Neuronal stem cell (in vitro differentiated cells): Measurements from ENCODE around the gene ZNF70.

ENCODE experiments used
- DNase-seq: peaks from one replicate; pipeline ENCODE4 v3.0.0-alpha.2; 2013; ENCODE audit warnings: low spot score
- H2AFZ ChIP-seq: one replicate; pipeline ENCODE4 v1.6.1; 2013; ENCODE audit warnings: mild to moderate bottlenecking, low read length, inconsistent platforms
- H2AK5ac ChIP-seq: 2 replicates; pipeline ENCODE4 v1.6.1; 2013; ENCODE audit warnings: low read depth, mild to moderate bottlenecking, inconsistent platforms, low read length, moderate library complexity, mixed read lengths
- H2BK120ac ChIP-seq: 2 replicates; pipeline ENCODE4 v1.6.1; 2013; ENCODE audit warnings: low read depth, mild to moderate bottlenecking, inconsistent platforms, low read length, moderate library complexity, mixed read lengths
- H2BK12ac ChIP-seq: one replicate; pipeline ENCODE4 v1.6.1; 2013; ENCODE audit warnings: low read length, inconsistent platforms
- H2BK15ac ChIP-seq: 2 replicates; pipeline ENCODE4 v1.6.1; 2013; ENCODE audit warnings: mild to moderate bottlenecking, low read length, inconsistent platforms, mixed read lengths
- H2BK5ac ChIP-seq: one replicate; pipeline ENCODE4 v1.6.1; 2013; ENCODE audit warnings: inconsistent platforms, mild to moderate bottlenecking, low read length, moderate library complexity
- H3K14ac ChIP-seq: one replicate; pipeline ENCODE4 v1.6.1; 2013; ENCODE audit warnings: low read length, inconsistent platforms
- H3K18ac ChIP-seq: 2 replicates; pipeline ENCODE4 v1.6.1; 2013; ENCODE audit warnings: low read length, inconsistent platforms
- H3K23ac ChIP-seq: 2 replicates; pipeline ENCODE4 v1.6.1; 2013; ENCODE audit warnings: low read depth, mild to moderate bottlenecking, mixed read lengths, low read length, inconsistent platforms; ENCODE audit not compliant: poor library complexity
- H3K27ac ChIP-seq: replicated peaks from 3 replicates; pipeline ENCODE4 v1.5.1; 2013; ENCODE audit warnings: low read length, inconsistent platforms
- H3K27me3 ChIP-seq, 3 experiments: 2 replicates each; pipeline ENCODE4 v1.6.1; 2013; ENCODE audit warnings: low read length in 3 of 3, mild to moderate bottlenecking in 2 of 3, inconsistent platforms in 1 of 3, low read depth in 1 of 3, mixed read lengths in 1 of 3, moderate library complexity in 1 of 3; ENCODE audit not compliant: control insufficient read depth in 3 of 3, insufficient read depth in 3 of 3
- H3K36me3 ChIP-seq, 2 donors: replicated peaks in 1 of 2; 2 replicates each; pipeline ENCODE4 v1.6.1; 2013; ENCODE audit warnings: low read length in 2 of 2; ENCODE audit not compliant: control insufficient read depth in 2 of 2, insufficient read depth in 2 of 2
- H3K4ac ChIP-seq: 2 replicates; pipeline ENCODE4 v1.6.1; 2013; ENCODE audit warnings: inconsistent platforms, mild to moderate bottlenecking, low read length, moderate library complexity
- H3K4me1 ChIP-seq, 2 donors: 1 replicate in 1 of 2; 2 replicates in 1 of 2; pipeline ENCODE4 v1.6.1; 2013; ENCODE audit warnings: low read length in 2 of 2, low read depth in 1 of 2; ENCODE audit not compliant: control insufficient read depth in 2 of 2, insufficient read depth in 1 of 2
- H3K4me2 ChIP-seq: one replicate; pipeline ENCODE4 v1.6.1; 2013; ENCODE audit warnings: mild to moderate bottlenecking, low read length, inconsistent platforms; ENCODE audit not compliant: insufficient read depth, poor library complexity, severe bottlenecking
- H3K4me3 ChIP-seq, 2 donors: 2 replicates each; pipeline ENCODE4 v1.5.1; 2013; ENCODE audit warnings: low read length in 2 of 2, mild to moderate bottlenecking in 2 of 2, inconsistent platforms in 1 of 2, moderate library complexity in 1 of 2
- H3K79me1 ChIP-seq: one replicate; pipeline ENCODE4 v1.6.1; 2013; ENCODE audit warnings: low read depth, mild to moderate bottlenecking, inconsistent platforms, low read length, moderate library complexity
- H3K9ac ChIP-seq: one replicate; pipeline ENCODE4 v1.6.1; 2013; ENCODE audit warnings: mild to moderate bottlenecking, low read depth, low read length, inconsistent platforms; ENCODE audit not compliant: poor library complexity
- H3K9me3 ChIP-seq, 2 donors: replicated peaks in 1 of 2; 2 replicates each; pipeline versions ENCODE3 to v1.6.1; 2013; ENCODE audit warnings: low read length in 2 of 2, mild to moderate bottlenecking in 2 of 2, inconsistent platforms in 1 of 2, low read depth in 1 of 2, mixed read lengths in 1 of 2, moderate library complexity in 1 of 2; ENCODE audit not compliant: control insufficient read depth in 2 of 2, insufficient read depth in 1 of 2
- H4K8ac ChIP-seq: one replicate; pipeline ENCODE4 v1.6.1; 2013; ENCODE audit warnings: low read depth, mild to moderate bottlenecking, inconsistent platforms, low read length, moderate library complexity
- H4K91ac ChIP-seq: one replicate; pipeline ENCODE4 v1.6.1; 2013; ENCODE audit warnings: low read length, low read depth, mild to moderate bottlenecking, inconsistent platforms; ENCODE audit not compliant: poor library complexity
- WGBS, 2 donors: extraction: QIAGEN DNeasy Blood & Tissue Kit; methylation state at CpG; one replicate each; pipeline ENCODE4 v1.1.7; 2013; ENCODE audit warnings: missing lambda C conversion rate in 2 of 2, mixed read lengths in 1 of 2; ENCODE audit not compliant: insufficient read length in 2 of 2, insufficient replicate concordance in 1 of 2; ENCODE audit errors: extremely low coverage in 2 of 2; 5-methylcytosine and 5-hydroxymethylcytosine counted together

The ZNF70 gene

GRCh38 chr22:23705358-23705757, 45.6 kb downstream of the ZNF70 start:
- no peaks in the 10 kb centered on the region for H3K27me3 ChIP-seq
- no peak overlapping the region for H2BK15ac ChIP-seq
- H3K9me3 ChIP-seq, result peaks cover 0 to 3% of the 10 kb centered on the region in 2 donors
- H2BK5ac ChIP-seq, result no peak overlapping the region
- H3K14ac ChIP-seq, result no peak overlapping the region
- peaks cover 32 to 98% of the 10 kb centered on the region in 2 donors for H3K36me3 ChIP-seq
- no peaks in the 10 kb centered on the region for H3K79me1 ChIP-seq
- H4K91ac ChIP-seq, result no peak overlapping the region
- H3K18ac ChIP-seq, result no peak overlapping the region
- no peak overlapping the region for H3K9ac ChIP-seq
- no peak overlapping the region for H2BK12ac ChIP-seq
- H3K4me2 ChIP-seq, result no peak overlapping the region
- H3K4me3 ChIP-seq, result no peak overlapping the region
- no peak overlapping the region for H2AFZ ChIP-seq
- no peaks in the 10 kb centered on the region for H3K4me1 ChIP-seq
- no peak for DNase-seq
- H3K27ac ChIP-seq, result no peak overlapping the region
- no peak overlapping the region for H2BK120ac ChIP-seq
- no peak overlapping the region for H2AK5ac ChIP-seq
- no peak overlapping the region for H3K23ac ChIP-seq
- H4K8ac ChIP-seq, result no peak overlapping the region
- WGBS, 2 donors, result no CpG with 5 or more reads among the region's 3 CpGs
- H3K4ac ChIP-seq, result no peak overlapping the region

GRCh38 chr22:23704829-23705228, 46.1 kb downstream of the ZNF70 start:
- no peak overlapping the region for H3K14ac ChIP-seq
- no peak for DNase-seq
- no peak overlapping the region for H2BK12ac ChIP-seq
- H3K4me3 ChIP-seq, result no peak overlapping the region
- H4K8ac ChIP-seq, result no peak overlapping the region
- H3K9ac ChIP-seq, result no peak overlapping the region
- H4K91ac ChIP-seq, result no peak overlapping the region
- no peak overlapping the region for H2BK120ac ChIP-seq
- no peaks in the 10 kb centered on the region for H3K27me3 ChIP-seq
- H2BK15ac ChIP-seq, result no peak overlapping the region
- H3K27ac ChIP-seq, result no peak overlapping the region
- H3K36me3 ChIP-seq, result peaks cover 34 to 98% of the 10 kb centered on the region in 2 donors
- H2AK5ac ChIP-seq, result no peak overlapping the region
- H2AFZ ChIP-seq, result no peak overlapping the region
- no peak overlapping the region for H3K4me2 ChIP-seq
- H3K4me1 ChIP-seq, result no peaks in the 10 kb centered on the region
- peaks cover 0 to 3% of the 10 kb centered on the region in 2 donors for H3K9me3 ChIP-seq
- no CpG with 5 or more reads among the region's 3 CpGs for WGBS, 2 donors
- no peaks in the 10 kb centered on the region for H3K79me1 ChIP-seq
- no peak overlapping the region for H2BK5ac ChIP-seq
- no peak overlapping the region for H3K4ac ChIP-seq
- no peak overlapping the region for H3K23ac ChIP-seq
- no peak overlapping the region for H3K18ac ChIP-seq

GRCh38 chr22:23704062-23704461, 46.9 kb downstream of the ZNF70 start:
- Histone ChIP-seq H2AFZ (no peak overlapping the region), H3K4me1 (no peaks in the 10 kb centered on the region), H3K4me2 (no peak overlapping the region), H3K27ac (no peak overlapping the region), H3K23ac (no peak overlapping the region), H3K4ac (no peak overlapping the region), H3K9ac (no peak overlapping the region), H2BK12ac (no peak overlapping the region), H3K18ac (no peak overlapping the region), H2BK5ac (no peak overlapping the region), H4K91ac (no peak overlapping the region), H4K8ac (no peak overlapping the region), H2BK15ac (no peak overlapping the region), H3K4me3 (no peak overlapping the region), H3K14ac (no peak overlapping the region), H3K79me1 (no peaks in the 10 kb centered on the region), H3K9me3 (peaks cover 0 to 3% of the 10 kb centered on the region in 2 donors), H2AK5ac (no peak overlapping the region), H3K27me3 (no peaks in the 10 kb centered on the region), H2BK120ac (no peak overlapping the region), H3K36me3 (peaks cover 30 to 98% of the 10 kb centered on the region in 2 donors)
- no peak for DNase-seq
- WGBS, 2 donors, result no CpG with 5 or more reads among the region's 5 CpGs

- Histone ChIP-seq H3K4me1 (no peaks in the 10 kb centered on the region), H2AK5ac (no peak overlapping the region), H3K9me3 (peaks cover 0 to 3% of the 10 kb centered on the region in 2 donors), H2BK12ac (no peak overlapping the region), H3K14ac (no peak overlapping the region), H3K36me3 (peaks cover 21 to 80% of the 10 kb centered on the region in 2 donors), H3K27me3 (no peaks in the 10 kb centered on the region), H3K27ac (no peak overlapping the region), H3K18ac (no peak overlapping the region), H3K79me1 (no peaks in the 10 kb centered on the region), H3K4ac (no peak overlapping the region), H4K8ac (no peak overlapping the region), H2AFZ (no peak overlapping the region), H3K9ac (no peak overlapping the region), H2BK120ac (no peak overlapping the region), H2BK5ac (no peak overlapping the region), H3K4me3 (no peak overlapping the region), H4K91ac (no peak overlapping the region), H3K4me2 (no peak overlapping the region), H3K23ac (no peak overlapping the region), H2BK15ac (no peak overlapping the region)
- no CpG with 5 or more reads among the region's 7 CpGs for WGBS, 2 donors
- DNase-seq, result no peak
These were observed 50.2 kb downstream of the ZNF70 start for GRCh38 chr22:23700706-23701105.
